ENCODE measurements around the gene COA7. TPM values are rescaled to one million over a fixed set of nuclear protein-coding genes. Genes with fewer than 3 reads are reported as not detected.

The COA7 gene
- total and polyA plus RNA-seq, 2 of the 4 experiments (the other 2 are of a cell fraction): 9.3 to 20.3 TPM

- no peak overlapping the region for H3K27ac ChIP-seq (ENCODE audit: insufficient read depth, low read length)
- 0 out of 2 replicates have a peak, but pooled peaks cover 5% of the 10 kb centered on the region for H4K20me1 ChIP-seq (ENCODE audit: insufficient read depth, low read length)
- no peak overlapping the region for H4K91ac ChIP-seq (ENCODE audit: insufficient read depth, low read depth, low read length)
- no peak overlapping the region for H3K4me3 ChIP-seq (ENCODE audit: insufficient read depth, low read depth, low read length)
- peaks cover 20% of the 10 kb centered on the region for H3K36me3 ChIP-seq (ENCODE audit: control insufficient read depth, insufficient read depth, low read length)
- no peak overlapping the region for H3K4me2 ChIP-seq (ENCODE audit: low read depth, low read length)
- no peaks in the 10 kb centered on the region for H3K4me1 ChIP-seq (ENCODE audit: control insufficient read depth, insufficient read depth, low read length)
- no peak overlapping the region for H2AK5ac ChIP-seq (ENCODE audit: low read depth, low read length)
- BruUV-seq (replicated peaks): no TSS peak
- no peak overlapping the region for H3K56ac ChIP-seq (ENCODE audit: extremely low read depth, insufficient read depth, low read length)
- DNase-seq (peak; percentile 25), ATAC-seq (ENCODE audit: low read depth) (no peak; the same call in 1 of the 2 replicates)
- H3K23ac ChIP-seq (ENCODE audit: low read depth, low read length): no peak overlapping the region
- in situ Hi-C loops (cut with MboI; ENCODE audit: low sequenced_read_pairs) (no loop called here), dilution Hi-C loops (cut with HindIII; ENCODE audit: low sequenced_read_pairs, unreplicated experiment) (no loop called here), intact Hi-C loops (cut with micrococcal nuclease) (no loop called here)
- no peak overlapping the region for H4K8ac ChIP-seq (ENCODE audit: low read depth in 2 of 2, low read length in 2 of 2)
- no peak overlapping the region for H2BK120ac ChIP-seq (ENCODE audit: low read depth, low read length)
- 94% methylated on average over 3 of the region's 3 CpGs; no CpG with 5 or more reads in 1 of the 2 experiments for WGBS, 2 experiments (ENCODE audit: extremely low coverage in 2 of 2, insufficient read length in 1 of 2)
- H2BK20ac ChIP-seq (ENCODE audit: low read depth, low read length): no peak overlapping the region
- no peak overlapping the region for H2AK9ac ChIP-seq (replicated peaks; ENCODE audit: low read depth, low read length, poor library complexity)
- CTCF ChIA-PET: no interaction called here
- H2BK5ac ChIP-seq (ENCODE audit: low read depth, low read length, poor library complexity, severe bottlenecking): no peak overlapping the region
- no peak for TF ChIP-seq ELK1 (IDR thresholded peaks at IDR 0.05; ENCODE audit: borderline replicate concordance, low read depth, low read length)
- TF ChIP-seq MXI1 (IDR thresholded peaks at IDR 0.05; ENCODE audit: borderline replicate concordance, low read depth, low read length): no peak
- no peak for TF ChIP-seq FOS (IDR thresholded peaks at IDR 0.05; ENCODE audit: low read depth, low read length)
- TF ChIP-seq MAZ (IDR thresholded peaks at IDR 0.05; ENCODE audit: borderline replicate concordance, low read depth, low read length): no peak
- no peak for TF ChIP-seq POLR2A (IDR thresholded peaks at IDR 0.05; ENCODE audit: low read depth, low read length)
- TF ChIP-seq CEBPB (IDR thresholded peaks at IDR 0.05; ENCODE audit: low read depth, low read length): no peak
- no peak for TF ChIP-seq MAFK (IDR thresholded peaks at IDR 0.05; ENCODE audit: low read depth, low read length)
- H3K79me1 ChIP-seq (ENCODE audit: low read depth in 1 of 2, low read length in 2 of 2): peaks cover 13 to 46% of the 10 kb centered on the region in 2 experiments
- H3K14ac ChIP-seq (replicated peaks; ENCODE audit: low read depth, low read length): no peak overlapping the region
- H3K9me3 ChIP-seq (ENCODE audit: control insufficient read depth, insufficient read depth, low read length): no peaks in the 10 kb centered on the region
- no peak overlapping the region for H3K18ac ChIP-seq (ENCODE audit: low read depth, low read length)
- H3K4ac ChIP-seq (ENCODE audit: low read depth, low read length): no peak overlapping the region
- peaks cover 4% of the 10 kb centered on the region for H3K9me1 ChIP-seq (ENCODE audit: insufficient read depth, low read length)
- H4K5ac ChIP-seq (ENCODE audit: low read depth, low read length): no peak overlapping the region
- no peak overlapping the region for H3K9ac ChIP-seq (ENCODE audit: low read depth, low read length)
- H2AFZ ChIP-seq (replicated peaks; ENCODE audit: low read length, poor library complexity): no peak overlapping the region
- no peak overlapping the region for H2BK15ac ChIP-seq (ENCODE audit: low read depth, low read length)
- POLR2A ChIA-PET (ENCODE audit: unreplicated experiment): interaction anchor here (0.6 kb wide), 1 partner anchor 280 kb away, joined by 4 read pairs; no protein-coding TSS in a partner anchor
- no peaks in the 10 kb centered on the region for H3K27me3 ChIP-seq (ENCODE audit: control insufficient read depth, insufficient read depth, low read length)
Measured at GRCh38 chr1:52691821-52692220, 6.3 kb downstream of the COA7 start.
